NK-92 (cell line): ENCODE results near the gene SPTLC1.
"Not testable (repeated sequence)": the region's sequence is repeated elsewhere in the genome, so short reads cannot be mapped to it uniquely, and the experiment has no call there.

Source experiments
- DNase-seq: peaks from one replicate; lab custom pipeline; 2025; ENCODE audit not compliant: unreplicated experiment; lab: John Stamatoyannopoulos, UW

Gene SPTLC1

DNA sequence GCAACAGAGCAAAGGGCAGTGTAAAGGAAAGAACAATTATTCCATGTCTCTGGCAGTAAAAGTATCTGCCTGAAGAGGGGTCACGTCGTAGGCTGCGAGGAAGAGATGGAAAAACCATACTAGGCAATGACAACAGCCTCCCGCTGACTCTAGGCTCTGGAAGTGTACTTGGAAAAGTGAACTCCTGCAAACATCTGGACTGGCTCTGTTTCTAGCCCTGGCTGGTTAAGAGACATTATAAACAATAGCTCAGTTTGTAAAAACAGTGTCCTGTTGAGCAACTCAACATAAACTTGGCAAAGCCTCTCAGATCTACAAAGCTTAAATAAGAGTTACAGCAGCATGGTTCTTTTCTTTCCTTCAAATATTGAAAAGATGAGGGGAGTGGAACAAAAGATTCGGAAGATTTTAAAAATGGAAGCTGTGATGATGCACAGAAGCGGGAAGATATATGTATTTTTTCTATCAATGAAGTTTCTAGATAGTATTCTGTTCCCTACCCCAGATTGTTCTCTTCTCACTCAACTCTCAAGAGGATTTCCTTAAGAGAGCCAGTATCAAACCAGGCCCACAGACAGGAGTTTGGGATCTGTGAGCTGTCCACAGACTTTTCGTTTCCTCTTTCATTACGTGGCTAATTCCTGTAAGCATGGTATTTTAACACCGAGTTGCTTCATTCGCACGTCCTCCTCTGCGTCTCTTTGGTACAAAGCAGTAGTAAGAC lies 79.4 kb downstream of the SPTLC1 start:
- DNase-seq = no peak

DNA sequence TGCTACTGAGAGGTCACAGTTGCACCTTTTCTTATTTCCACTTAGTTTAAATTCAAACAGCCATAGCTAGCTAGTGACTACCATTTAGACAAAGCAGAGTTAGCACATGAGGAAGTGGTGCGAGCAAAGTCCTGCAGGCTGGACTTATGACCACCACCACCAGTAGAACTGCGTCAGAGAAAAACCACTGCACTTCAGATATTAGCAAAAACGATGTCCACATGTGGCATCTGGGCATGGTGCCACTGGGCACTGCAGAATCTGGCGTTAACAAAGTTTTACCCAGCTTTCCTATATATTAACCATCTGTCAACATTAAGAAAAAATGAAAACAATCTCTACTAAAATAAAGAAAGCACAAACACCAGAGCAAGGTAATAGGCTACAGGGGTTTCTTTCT lies 80.1 kb downstream of the SPTLC1 start:
- DNase-seq = no peak

DNA sequence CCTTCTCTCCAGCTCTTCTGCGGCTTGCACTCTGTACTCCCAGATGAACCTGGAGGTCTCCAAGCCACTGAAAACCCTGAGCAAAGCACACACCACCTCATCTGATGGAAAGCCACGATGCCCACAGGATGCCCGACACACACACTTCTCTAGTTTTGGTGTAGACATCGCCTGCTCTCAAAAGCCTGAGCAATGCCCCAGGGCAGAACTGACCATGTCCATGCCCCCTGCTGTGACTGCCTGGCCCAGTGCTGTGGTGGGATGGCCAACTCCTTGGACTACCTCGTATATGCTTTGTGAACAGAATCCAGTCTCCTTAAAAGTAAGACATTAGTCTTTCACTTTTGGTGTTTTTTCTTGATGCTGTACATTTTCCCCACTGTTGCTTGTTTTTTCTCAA lies 81.2 kb downstream of the SPTLC1 start:
- DNase-seq = no peak

DNA sequence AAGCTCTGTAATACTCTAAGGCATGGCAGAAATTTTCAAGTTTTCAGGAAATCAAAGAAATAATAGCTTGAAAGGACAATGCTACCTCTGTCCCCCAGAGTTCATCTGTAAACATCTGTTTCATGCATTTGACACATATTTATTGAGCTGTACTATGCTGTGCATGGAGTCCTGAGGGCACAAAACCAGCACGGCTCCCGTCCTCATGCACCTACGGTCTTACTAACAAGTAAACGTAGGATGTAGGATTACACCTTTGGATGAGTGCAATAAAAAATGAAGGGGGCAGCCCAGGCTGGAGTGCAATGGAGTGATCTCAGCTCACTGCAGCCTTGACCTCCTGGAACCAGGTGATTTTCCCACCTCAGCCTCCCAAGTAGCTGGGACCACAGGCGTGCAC lies 81.9 kb downstream of the SPTLC1 start:
- no peak for DNase-seq

DNA sequence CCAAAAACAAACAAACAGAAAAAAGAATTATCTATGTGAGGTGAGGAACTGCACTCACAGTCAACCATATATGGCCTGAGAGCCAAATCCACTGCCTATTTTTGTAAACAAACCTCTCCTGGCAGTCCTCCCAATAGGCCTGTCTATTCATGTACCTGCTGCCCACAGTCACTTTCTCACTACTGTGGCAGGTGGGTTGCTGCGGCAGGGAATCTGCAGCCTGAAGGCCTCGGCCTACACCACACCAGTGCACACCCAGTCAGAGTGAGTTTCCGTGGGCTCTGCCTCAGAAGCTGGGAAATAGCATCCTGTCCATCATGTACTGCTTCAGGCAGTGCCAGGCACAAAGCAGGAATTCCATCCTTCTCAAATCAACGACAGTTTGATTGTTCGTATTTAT lies 82.3 kb downstream of the SPTLC1 start:
- no peak for DNase-seq

DNA sequence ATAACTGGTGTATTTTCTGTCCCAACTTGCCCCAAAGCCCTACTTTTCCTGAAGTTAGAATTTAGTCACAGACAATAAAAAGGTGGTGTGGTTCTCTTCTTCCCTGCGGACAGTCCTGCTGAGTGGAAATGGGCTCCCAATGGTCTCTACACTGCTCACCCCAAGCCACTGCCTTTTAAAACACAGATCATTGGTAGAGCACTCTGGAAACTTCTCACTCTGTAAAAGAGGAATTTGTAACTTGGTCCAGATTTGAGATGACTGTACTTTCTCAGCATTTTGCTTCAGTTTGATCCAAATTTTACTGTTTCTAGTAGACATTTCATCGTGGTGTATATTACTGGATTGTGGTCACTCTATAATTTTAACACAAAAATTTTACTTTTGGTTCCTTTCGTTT lies 84.8 kb downstream of the SPTLC1 start:
- no peak for DNase-seq

DNA sequence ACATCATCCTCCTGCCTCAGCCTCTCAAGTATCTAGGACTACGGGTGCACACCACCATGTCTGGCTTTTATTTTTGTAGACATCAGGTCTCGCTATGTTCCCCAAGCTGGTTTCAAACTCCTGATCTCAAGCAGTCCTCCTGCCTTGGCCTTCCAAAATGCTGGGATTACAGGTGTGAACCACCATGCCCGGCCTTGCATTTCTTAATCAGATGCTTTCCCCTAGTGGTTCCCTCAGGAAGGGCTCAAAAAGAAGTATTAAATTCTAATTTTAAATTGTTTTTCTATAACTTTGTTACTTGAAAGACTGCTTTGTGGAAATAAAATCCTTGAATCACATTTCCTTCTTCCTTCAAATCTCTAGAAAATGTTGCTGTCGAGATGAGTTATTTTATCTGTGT lies 85.7 kb downstream of the SPTLC1 start:
- no peak for DNase-seq

DNA sequence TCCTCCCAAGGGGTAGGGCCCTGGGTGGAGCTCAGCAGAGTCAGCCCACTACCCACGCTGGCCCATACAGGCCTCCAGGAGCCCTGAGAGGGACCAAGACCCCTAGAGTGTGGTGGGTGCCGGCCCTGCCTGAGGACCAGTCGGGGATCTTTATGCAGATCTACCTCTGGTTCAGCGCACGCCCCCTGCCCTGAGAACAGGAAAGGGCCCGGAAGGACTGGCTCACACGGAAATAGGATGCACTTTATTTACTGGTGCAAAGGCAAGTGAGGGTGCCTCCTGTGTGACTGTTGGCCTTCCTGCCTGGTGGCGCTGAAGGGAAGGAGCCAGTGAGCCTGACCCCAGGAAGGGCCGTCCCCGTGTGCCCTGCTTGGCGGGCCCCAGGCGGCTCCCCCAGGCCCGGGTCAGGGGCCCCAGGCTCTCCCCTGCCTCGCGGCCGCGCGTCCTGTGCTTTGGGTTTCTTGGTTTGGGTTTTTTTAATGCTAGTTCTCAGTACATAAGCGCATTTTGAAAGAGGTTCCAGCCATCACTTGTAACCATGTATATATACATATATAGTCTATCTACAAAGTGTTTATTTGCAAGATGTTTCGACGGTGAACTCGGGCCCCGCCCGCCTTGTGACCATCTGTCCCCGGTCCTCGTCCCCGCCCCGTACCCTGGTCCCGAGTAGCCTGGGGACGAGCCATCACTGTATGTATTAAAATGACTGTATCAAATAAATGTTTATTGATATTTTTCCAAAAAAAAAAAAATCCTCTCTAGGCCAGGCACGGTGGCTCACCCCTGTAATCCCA lies 88.8 kb downstream of the SPTLC1 start:
- DNase-seq = no peak

DNA sequence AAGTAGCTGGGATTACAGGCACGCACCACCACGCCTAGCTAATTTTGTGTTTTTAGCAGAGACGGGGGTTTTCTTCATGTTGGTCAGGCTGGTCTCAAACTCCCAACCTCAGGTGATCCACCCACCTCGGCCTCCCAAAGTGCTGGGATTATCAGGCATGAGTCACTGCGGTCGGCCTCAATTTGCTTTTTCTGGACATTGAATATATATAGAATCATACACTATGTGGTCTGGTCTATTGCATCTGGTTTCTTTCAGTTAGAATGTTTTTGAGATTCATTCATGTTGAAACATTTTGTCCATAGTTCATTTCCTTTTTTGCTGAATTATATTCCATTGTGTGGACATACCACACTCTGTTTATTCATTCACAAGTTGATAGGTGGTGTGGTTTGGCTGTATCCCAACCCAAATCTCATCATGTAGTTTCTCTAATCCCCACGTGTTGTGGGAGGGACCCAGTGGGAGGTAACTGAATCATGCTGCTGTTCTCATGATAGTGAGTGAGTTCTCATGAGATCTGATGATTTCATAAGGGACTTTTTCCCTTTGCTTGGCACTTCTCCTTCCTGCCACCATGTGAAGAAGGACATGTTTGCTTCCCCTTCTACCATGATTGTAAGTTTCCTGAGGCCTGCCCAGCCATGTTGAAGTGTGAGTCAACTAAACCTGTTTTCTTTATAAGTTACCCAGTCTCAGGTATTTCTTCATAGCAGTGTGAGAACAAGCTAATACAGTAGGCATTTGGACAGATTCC lies 93.2 kb downstream of the SPTLC1 start:
- DNase-seq = not testable (repeated sequence)

DNA sequence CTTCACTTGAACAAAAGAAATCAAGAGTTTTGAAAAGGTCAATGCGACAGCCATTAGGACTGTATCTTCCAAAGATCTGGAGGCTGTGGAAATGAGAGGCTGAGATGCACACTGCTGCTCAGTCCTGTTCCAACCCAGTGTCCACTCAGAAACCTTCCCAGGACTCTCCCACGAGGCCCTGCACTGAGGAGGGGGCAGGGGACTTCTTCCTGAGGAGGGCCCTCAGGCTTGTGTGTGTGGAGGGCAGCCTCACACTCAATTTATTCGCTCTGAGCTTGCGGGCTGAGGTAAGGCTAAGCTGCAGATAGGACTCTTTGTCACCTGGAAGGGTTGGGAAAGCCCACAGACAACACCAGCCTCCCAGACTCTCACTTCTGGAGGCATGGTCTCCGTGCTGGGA lies 95.6 kb downstream of the SPTLC1 start:
- DNase-seq = no peak

DNA sequence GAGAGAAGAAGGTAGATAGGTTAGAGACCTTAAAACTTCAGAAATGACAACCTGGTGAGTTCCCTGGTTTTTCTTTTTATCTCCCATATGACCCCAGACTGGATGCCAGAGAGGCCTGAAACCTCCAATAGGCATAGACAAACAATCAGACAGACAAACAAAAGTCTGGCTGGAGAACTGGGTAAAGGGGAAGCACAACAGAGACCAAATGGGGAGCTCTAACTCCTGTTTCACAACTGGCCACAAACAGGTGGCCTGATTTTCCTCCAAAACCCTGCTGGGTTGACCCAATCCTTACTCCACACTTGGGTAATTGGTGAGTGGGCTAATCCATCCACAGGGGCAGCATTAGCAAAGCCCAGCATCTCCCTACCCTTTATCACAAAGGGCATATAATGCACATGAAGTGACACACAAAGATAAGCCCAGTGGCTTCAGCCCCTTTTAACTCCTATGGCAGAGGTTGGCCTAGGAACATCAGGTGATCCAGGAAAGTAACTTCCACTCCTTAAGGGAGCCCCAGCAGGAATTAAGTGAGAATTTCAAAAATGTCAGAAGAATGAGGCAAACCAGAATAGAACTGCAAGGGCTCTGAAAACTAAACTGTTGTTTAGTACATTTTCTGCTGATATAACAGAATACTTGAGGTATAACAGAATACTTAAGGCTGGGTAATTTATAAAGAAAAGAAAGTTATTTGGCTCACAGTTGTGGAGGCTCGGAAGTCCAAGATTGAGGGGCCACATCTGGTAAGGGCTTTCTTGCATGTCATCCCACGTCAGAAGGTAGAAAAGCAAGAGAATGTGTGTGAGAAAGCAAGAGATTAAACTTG lies 104.3 kb downstream of the SPTLC1 start:
- DNase-seq = no peak

DNA sequence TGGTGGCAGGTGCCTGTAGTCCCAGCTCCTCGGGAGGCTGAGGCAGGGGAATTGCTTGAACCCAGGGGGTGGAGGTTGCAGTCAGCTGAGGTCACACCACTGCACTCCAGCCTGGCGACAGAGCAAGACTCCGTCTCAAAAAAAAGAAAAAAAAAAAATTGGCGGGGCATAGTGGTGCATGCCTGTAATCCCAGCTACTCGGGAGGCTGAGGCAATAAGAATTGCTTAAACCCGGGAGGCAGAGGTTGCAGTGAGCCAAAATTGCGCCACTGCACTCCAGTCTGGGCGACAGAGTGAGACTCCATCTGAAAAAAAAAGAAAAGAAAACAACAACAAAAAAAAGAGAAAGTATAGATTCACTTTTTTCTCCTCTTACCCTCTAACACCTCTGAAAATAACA lies 105.0 kb downstream of the SPTLC1 start:
- not testable (repeated sequence) for DNase-seq

DNA sequence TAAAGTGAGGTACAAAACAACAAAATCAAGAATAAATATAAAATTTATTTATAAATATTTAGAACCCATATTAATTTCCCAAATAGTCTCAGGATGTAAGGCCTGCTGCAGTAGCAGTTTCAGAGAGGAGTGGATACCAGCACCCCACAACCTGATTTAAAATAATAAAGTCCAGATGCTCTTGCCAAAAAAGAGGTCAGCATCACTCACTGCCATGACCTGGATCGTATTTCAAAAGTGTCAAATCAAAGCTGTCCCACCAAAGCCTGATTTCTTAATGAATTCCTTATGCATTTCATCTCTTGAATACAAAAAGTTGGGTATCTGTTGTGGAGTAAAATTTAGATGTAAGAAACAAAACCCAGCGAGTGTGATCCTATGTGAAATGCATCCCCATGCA lies 107.2 kb downstream of the SPTLC1 start:
- DNase-seq = no peak

DNA sequence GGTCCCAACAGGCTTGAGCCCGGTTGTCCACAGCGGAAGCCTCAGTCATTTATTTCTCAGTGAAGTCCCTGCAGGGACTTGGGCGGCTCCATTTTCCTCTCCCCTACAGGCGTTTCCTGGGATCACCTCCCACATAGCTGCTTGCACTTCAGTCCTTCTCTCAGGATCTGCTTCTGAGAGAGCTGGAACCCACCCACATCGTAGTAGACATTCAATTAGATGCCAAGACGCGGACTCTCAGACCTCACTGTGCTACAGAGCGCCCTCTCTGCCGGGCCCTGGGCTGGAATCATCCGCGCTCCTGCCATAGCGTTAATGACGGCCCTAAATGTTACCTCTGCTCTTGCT lies 111.2 kb downstream of the SPTLC1 start:
- no peak for DNase-seq

DNA sequence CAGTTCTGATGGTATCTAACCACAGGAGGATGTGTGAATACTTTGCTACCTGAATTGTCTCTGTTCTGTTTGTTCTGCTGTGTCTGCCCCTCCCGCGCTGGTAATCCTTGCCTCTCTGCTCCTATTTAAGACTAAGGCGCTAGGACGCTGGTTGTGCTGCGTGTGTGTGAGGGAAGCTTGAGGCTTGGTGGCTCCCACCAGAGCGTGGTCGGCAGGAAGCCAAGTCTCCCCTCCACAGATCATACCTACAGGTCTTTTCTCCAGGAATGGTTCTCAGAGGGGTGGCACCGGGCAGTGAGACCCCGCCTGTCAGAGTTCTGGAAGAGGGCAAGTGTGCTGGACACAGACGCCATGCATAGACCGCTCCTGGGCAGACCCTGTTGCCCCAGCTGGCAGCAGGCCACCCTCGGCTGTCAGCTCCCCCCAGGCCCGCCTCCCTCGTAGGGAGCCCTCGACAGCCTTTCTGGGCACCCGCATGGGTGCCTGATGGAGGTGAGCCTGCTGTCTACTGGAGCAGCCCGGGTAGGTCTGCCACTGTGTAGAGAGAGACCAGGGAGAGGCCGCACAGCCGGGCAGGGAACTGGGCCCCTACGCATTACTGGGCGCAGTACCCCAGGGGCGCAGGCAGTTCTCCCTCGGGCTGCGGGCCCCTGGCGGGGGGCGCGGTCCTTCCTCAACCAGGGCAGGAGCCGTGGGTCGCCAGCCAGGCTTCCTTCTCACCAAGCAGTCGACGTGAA lies 111.7 kb downstream of the SPTLC1 start:
- no peak for DNase-seq

DNA sequence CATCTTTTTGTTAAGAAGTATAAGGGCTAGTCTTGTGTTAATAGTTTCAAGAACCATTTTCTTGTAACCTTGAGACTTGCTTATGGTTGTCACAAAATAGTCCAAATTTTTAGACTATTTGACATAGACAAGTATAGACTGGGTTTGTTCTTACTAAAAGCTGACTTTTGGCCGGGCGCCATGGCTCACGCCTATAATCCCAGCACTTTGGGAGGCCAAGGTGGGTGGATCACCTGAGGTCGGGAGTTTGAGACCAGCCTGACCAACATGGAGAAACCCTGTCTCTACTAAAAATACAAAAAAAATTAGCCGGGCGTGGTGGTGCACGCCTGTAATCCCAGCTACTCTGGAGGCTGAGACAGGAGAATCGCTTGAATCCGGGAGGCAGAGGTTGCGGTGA lies 113.3 kb downstream of the SPTLC1 start:
- not testable (repeated sequence) for DNase-seq

DNA sequence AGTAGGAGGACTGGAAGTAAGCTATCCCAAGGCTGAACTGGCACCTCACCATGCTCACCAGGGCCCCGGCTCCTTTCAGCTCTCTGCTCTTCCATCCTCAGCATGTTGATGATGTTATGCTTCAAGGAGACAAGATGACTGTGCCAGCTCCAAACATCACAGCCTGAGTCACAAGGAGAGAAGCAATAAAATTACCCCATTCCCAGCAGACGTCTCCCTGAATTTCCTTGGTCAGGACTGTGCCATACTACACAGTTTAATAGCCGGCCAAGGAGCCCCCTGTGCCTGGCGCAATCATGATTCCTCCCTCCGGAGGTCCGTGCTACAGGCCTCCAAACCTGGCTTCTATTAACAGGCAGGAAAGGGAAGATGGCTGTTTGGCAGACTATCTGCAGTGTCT lies 114.0 kb downstream of the SPTLC1 start:
- no peak for DNase-seq

DNA sequence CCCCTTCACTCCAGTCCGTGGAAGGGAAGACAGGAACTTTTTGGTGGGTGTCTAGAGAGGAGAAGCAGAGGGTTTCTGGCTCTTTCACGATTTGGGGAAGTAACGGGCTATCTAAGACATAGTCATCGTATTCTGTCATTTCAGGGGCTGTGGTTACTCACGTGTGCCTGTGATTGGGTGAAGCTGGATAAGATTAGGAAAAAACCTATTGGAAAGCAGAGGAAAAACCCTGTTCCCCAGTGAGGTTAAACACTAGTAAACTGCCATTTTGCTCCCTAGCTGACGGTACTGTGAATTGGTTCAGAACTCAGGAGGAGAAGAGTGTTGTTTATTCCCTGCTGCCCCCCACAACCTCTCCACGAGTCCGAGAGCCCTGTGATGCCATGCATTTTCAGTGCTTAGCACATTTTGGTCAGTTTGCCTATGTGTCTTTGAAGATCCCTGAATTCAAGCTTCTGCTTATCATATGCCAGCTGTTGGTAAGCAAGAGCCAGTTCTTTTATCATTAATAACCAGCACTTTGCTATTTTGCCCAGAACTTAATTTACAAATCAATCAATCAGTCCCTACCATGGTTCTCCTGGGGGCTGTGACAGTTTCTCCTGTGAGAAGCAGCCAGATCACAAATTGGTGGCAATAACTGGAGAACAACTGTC lies 120.1 kb downstream of the SPTLC1 start:
- no peak for DNase-seq

DNA sequence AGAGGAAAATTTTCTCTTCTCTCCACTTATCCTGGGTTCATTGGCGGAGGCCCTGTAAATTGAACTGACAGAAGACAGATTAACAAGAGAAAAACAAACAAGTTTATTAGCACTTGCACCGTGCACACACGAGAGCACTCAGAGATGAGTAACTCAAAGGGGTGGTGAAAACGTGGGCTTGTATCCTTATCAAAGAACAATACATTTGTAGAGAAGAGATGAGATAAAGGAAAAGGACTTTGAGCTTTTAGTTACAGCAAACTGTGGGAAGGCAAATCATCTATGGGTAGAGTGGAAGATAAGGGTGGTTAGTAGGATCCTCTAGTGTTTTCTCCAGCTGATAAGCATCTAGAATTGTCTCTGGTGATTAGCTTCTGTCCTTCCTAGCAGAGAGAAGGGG lies 120.8 kb downstream of the SPTLC1 start:
- DNase-seq = no peak

DNA sequence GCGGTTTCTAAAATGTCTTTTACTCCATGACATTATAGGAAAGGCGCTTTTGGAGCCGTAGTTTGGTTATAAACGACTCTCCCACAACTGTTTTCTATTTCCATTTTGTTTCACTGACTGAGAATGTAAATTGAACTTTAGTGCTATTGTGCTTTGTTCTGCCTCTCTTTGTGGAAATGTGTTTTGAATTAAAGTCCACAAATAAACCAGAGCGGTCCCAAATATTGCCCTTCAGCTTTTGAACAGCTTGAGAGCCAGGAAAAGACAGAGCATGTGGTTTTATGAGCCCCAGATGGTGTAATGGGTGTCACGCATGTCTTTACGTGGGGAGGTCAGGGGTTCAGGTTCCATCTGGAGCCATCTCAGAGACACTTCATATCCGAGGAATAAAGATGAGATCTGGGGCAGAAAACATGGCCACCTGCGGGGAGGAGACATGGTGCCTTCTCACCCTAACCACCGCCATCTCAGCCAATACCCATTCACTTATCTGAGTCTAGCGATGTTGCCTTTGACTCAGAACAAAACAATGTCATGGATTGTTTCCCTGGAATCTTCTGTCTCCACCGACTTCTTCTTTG lies 122.7 kb downstream of the SPTLC1 start:
- DNase-seq = no peak
